Heart left ventricle (tissue), 16 donors: ENCODE measurements around the gene SOS1. TPM values are rescaled to one million over a fixed set of nuclear protein-coding genes. Genes with fewer than 3 reads are reported as not detected.

Experiments used
- ATAC-seq, 4 donors: fragments of 200-7000 bp; cut with Tn5 transposase; one replicate each; pipeline ENCODE4 v1.9.1; 2020 to 2022; ENCODE audit warnings: moderate library complexity in 4 of 4, mild to moderate bottlenecking in 3 of 4, moderate number of reproducible peaks in 1 of 4
- DNase-seq, 5 donors: peaks; one replicate each; pipeline ENCODE4 v3.0.0-alpha.2; 2020
- H3K27ac ChIP-seq, 12 donors: fragments of 200-600 bp; sonication (generic) in 4 of 12; one replicate each; pipeline versions ENCODE4 v1.5.0 to v1.8.0; 2016 to 2022; ENCODE audit warnings: mild to moderate bottlenecking in 2 of 12
- H3K27me3 ChIP-seq, 9 donors: fragments of 200-600 bp; sonication (generic) in 2 of 9; one replicate each; pipeline versions ENCODE4 v1.5.1 to v1.8.0; 2016 to 2022; ENCODE audit warnings: mild to moderate bottlenecking in 3 of 9
- H3K36me3 ChIP-seq, 9 donors: fragments of 200-600 bp; sonication (generic) in 2 of 9; one replicate each; pipeline versions ENCODE4 v1.5.0 to v1.8.0; 2018 to 2022; ENCODE audit warnings: mild to moderate bottlenecking in 2 of 9
- H3K4me1 ChIP-seq, 12 donors: fragments of 200-600 bp; sonication (generic) in 4 of 12; one replicate each; pipeline versions ENCODE4 v1.5.0 to v1.8.0; 2016 to 2022; ENCODE audit warnings: mild to moderate bottlenecking in 3 of 12
- H3K4me3 ChIP-seq, 12 donors: fragments of 200-600 bp; sonication (generic) in 4 of 12; one replicate each; pipeline versions ENCODE4 v1.5.0 to v1.8.0; 2017 to 2022; ENCODE audit warnings: mild to moderate bottlenecking in 9 of 12, moderate library complexity in 4 of 12
- H3K9me3 ChIP-seq, 12 donors: fragments of 200-600 bp; sonication (generic) in 4 of 12; one replicate each; pipeline versions ENCODE4 v1.5.0 to v1.8.0; 2016 to 2022; ENCODE audit warnings: mild to moderate bottlenecking in 1 of 12
- CTCF ChIP-seq, 12 donors: fragments of 200-600 bp; sonication (generic) in 4 of 12; IDR thresholded peaks; one replicate each; pipeline versions ENCODE4 v1.5.0 to v1.8.0; 2018 to 2022; ENCODE audit warnings: antibody characterized with exemption in 12 of 12, mild to moderate bottlenecking in 5 of 12
- POLR2A ChIP-seq, 2 donors: fragments of 450-650 bp; IDR thresholded peaks; one replicate each; pipeline ENCODE4 v1.6.1; 2017; ENCODE audit warnings: antibody characterized with exemption in 2 of 2, mild to moderate bottlenecking in 2 of 2, moderate library complexity in 2 of 2
- WGBS, 4 donors: extraction: QIAGEN DNeasy Blood & Tissue Kit in 2 of 4; methylation state at CpG; one replicate each; pipeline versions ENCODE4 v1.1.5 to v1.1.7; 2013 to 2018; 5-methylcytosine and 5-hydroxymethylcytosine counted together
- intact Hi-C, 10 donors: fragments of 100-400 bp; cut with DNase I; formaldehyde crosslinking; loops; one replicate each; pipeline versions ENCODE4 v1.11.1 to v1.14.2; 2022
- polyA plus RNA-seq, 2 donors: library from polyadenylated mRNA; stranded (reverse); fragments of 200-250 nt; gene quantifications; one replicate each; pipeline ENCODE4 v1.2.3, GENCODE V29; 2013
- total RNA-seq, 9 donors: library from RNA; depleted of rRNA in 2 of 9; stranded (reverse); fragments of >200 nt in 2 of 9; fragmentation: NEBNext Ultra II Directional in 3 of 9; extraction: Animal tissue kit (Norgen Biotek cat#: 25700) in 3 of 9; gene quantifications; one replicate each; pipeline versions ENCODE4 v1.1.0 to v1.2.4, GENCODE V29; 2016 to 2023
- donor health status: ischemic (EF 13 %, LVEDD 7.1; RV severe dilation, severe dysfunction).
- donor health status: healthy with polysubstance abuse.
- donor health status: DM: no; HTN: yes; CAD: no.
- donor health status: DM: no; HTN: no; CAD: no.
- donor health status: ischemic (EF 25% LVEDD 6.9; RV normal size, moderate dysfunction).
- donor health status: ischemic (EF 25% LVEDD 5.7; RV mildly dilated, moderate dysfunction).
- donor health status: healthy.
- donor health status: DM: yes; HTN: yes; CAD: no.
- donor health status: ischemic (EF 35%, LVEDD 5.7; RV mildly dilated, moderate dysfunction).
- donor health status: nonischemic (EF 11% LVEDD 7.7; RV severe dilation, severe dysfunction).
- donor health status: DM: yes; HTN: yes; CAD: no.
- donor health status: PGD.
- donor health status: ischemic (EF 29% LVEDD 5.4; RV normal size, mild dysfunction).
- donor health status: nonischemic (EF 23%, LVEDD 6.1; RV moderate dilation, normal function).

SOS1 gene
- total and polyA plus RNA-seq, 11 donors: 4.7 to 54.5 (median 24.8) TPM

DNA sequence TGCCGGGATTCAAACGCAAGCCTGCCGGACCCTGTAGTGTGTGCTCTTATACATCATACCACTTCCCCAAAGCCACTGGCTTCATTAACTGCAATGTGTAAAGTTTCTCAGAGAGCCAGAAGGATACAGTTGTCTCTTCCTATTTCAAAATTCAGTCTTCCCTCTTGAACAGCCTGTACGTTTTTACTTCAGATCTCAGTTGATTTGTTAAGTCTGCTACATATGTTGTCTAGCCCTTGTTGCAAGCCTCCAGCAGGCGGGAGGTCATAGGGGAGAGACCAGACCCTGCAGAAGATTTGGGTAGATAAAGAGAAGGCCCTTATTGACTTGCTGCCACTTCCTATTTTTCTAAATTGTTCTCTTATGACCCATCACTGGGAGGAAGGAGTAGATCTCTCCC is 174.9 kb downstream of the SOS1 start:
- no peaks in the 10 kb centered on the region for H3K27me3 ChIP-seq
- ATAC-seq (no peak), DNase-seq (no peak)
- no peaks in the 10 kb centered on the region for H3K9me3 ChIP-seq
- H3K4me3 ChIP-seq: no peak overlapping the region
- peaks cover 0 to 4% (median 0%) of the 10 kb centered on the region in 12 donors for H3K4me1 ChIP-seq
- peak overlapping the region in 1 of 12 donors; percentile 49 for H3K27ac ChIP-seq
- intact Hi-C loops: loop anchor here in 5 of 10 donors (2.0 to 10.0 kb wide), 5 partner anchors 99 to 286 kb away; no protein-coding TSS in a partner anchor
- TF ChIP-seq CTCF (IDR thresholded peaks at IDR 0.05) (no peak), POLR2A (IDR thresholded peaks at IDR 0.05) (no peak)
- no peaks in the 10 kb centered on the region for H3K36me3 ChIP-seq
- 83 to 88% (median 86%) methylated on average over 5 of the region's 5 CpGs for WGBS, 4 donors

GRCh38 chr2:38945372-38945771 is 175.5 kb downstream of the SOS1 start:
- Histone ChIP-seq H3K4me3 (no peak overlapping the region), H3K9me3 (no peaks in the 10 kb centered on the region), H3K27ac (peak overlapping the region in 1 of 12 donors; percentile 49), H3K36me3 (no peaks in the 10 kb centered on the region), H3K27me3 (no peaks in the 10 kb centered on the region), H3K4me1 (peaks cover 0 to 4% (median 0%) of the 10 kb centered on the region in 12 donors)
- TF ChIP-seq CTCF (IDR thresholded peaks at IDR 0.05): no peak
- TF ChIP-seq POLR2A (IDR thresholded peaks at IDR 0.05): no peak
- no peak for ATAC-seq
- no peak for DNase-seq
- intact Hi-C loops: loop anchor here in 4 of 10 donors (5.0 to 10.0 kb wide), 3 partner anchors 99 to 287 kb away; no protein-coding TSS in a partner anchor
- 86 to 89% (median 88%) methylated on average over 4 of the region's 4 CpGs for WGBS, 4 donors

GRCh38 chr2:38943784-38944183 is 177.1 kb downstream of the SOS1 start:
- no peak overlapping the region for H3K27ac ChIP-seq
- H3K4me1 ChIP-seq: peaks cover 0 to 4% (median 0%) of the 10 kb centered on the region in 12 donors
- no peaks in the 10 kb centered on the region for H3K36me3 ChIP-seq
- DNase-seq (no peak), ATAC-seq (no peak)
- H3K4me3 ChIP-seq: no peak overlapping the region
- H3K9me3 ChIP-seq: no peaks in the 10 kb centered on the region
- intact Hi-C loops: loop anchor here in 1 of 10 donors (10.0 kb wide), 1 partner anchor 101 kb away; no protein-coding TSS in a partner anchor
- H3K27me3 ChIP-seq: no peaks in the 10 kb centered on the region
- no peak for TF ChIP-seq CTCF (IDR thresholded peaks at IDR 0.05)
- TF ChIP-seq POLR2A (IDR thresholded peaks at IDR 0.05): no peak

GRCh38 chr2:38940746-38941145 is 180.1 kb downstream of the SOS1 start:
- TF ChIP-seq CTCF (IDR thresholded peaks at IDR 0.05) (no peak), POLR2A (IDR thresholded peaks at IDR 0.05) (no peak)
- intact Hi-C loops: loop anchor here in 1 of 10 donors (10.0 kb wide), 1 partner anchor 104 kb away; no protein-coding TSS in a partner anchor
- 78 to 92% (median 86%) methylated on average over 1 of the region's 1 CpG for WGBS, 4 donors

More at GRCh38 chr2:38940746-38941145, 180.1 kb downstream of the SOS1 start:
- Histone ChIP-seq H3K27ac (no peak overlapping the region), H3K9me3 (no peaks in the 10 kb centered on the region), H3K36me3 (no peaks in the 10 kb centered on the region), H3K4me3 (no peak overlapping the region), H3K4me1 (peaks cover 0 to 4% (median 0%) of the 10 kb centered on the region in 12 donors), H3K27me3 (no peaks in the 10 kb centered on the region)
- ATAC-seq (no peak), DNase-seq (no peak)
